WTC11 (cell line): ENCODE measurements around the gene ZNF718. TPM values are rescaled to one million over a fixed set of nuclear protein-coding genes. Genes with fewer than 3 reads are reported as not detected.
A peak's percentile ranks its signal among the peaks of the same experiment; 100 is the strongest.

ENCODE experiments used
- ATAC-seq: fragments of 200-7000 bp; cut with Tn5 transposase; 2 replicates; pipeline ENCODE4 v1.10.0; 2021; ENCODE audit warnings: mild to moderate bottlenecking, moderate library complexity
- CTCF ChIA-PET: fragments of 300-600 bp; sonication (Branson Sonifier 250); formaldehyde crosslinking; loops from one replicate; lab custom pipeline; 2021; ENCODE audit warnings: antibody characterized with exemption; lab: Charles Lee
- POLR2A ChIA-PET: fragments of 350-600 bp; sonication (Branson Sonifier 250); formaldehyde crosslinking; loops from one replicate; lab custom pipeline; 2021; ENCODE audit warnings: antibody characterized with exemption; lab: Charles Lee
- DNase-seq: peaks from one replicate; pipeline ENCODE4 v3.0.0; 2021; ENCODE audit warnings: low spot score
- H3K27ac Mint-ChIP-seq: 2 replicates; pipeline ENCODE4 v1.8.0; 2021; ENCODE audit warnings: mixed read lengths
- H3K27me3 Mint-ChIP-seq: 2 replicates; pipeline ENCODE4 v1.8.0; 2021; ENCODE audit warnings: low read depth, mild to moderate bottlenecking, moderate library complexity, mixed read lengths
- H3K36me3 Mint-ChIP-seq: 2 replicates; pipeline ENCODE4 v1.8.0; 2021; ENCODE audit warnings: mixed read lengths
- H3K4me1 Mint-ChIP-seq: 2 replicates; pipeline ENCODE4 v1.8.0; 2022; ENCODE audit warnings: mixed read lengths
- H3K4me3 Mint-ChIP-seq: 2 replicates; pipeline ENCODE4 v1.8.0; 2021; ENCODE audit warnings: mild to moderate bottlenecking, moderate library complexity, mixed read lengths
- H3K9me3 Mint-ChIP-seq: 2 replicates; pipeline ENCODE4 v1.8.0; 2021; ENCODE audit warnings: mixed read lengths
- AR ChIP-seq: fragments of 250-450 bp; sonication (Bioruptor Pico); IDR thresholded peaks from 2 replicates; pipeline ENCODE4 v1.9.0; 2021; ENCODE audit warnings: mild to moderate bottlenecking
- ARID4B ChIP-seq: sonication (generic); formaldehyde crosslinking; IDR thresholded peaks from 2 replicates; pipeline ENCODE4 v1.8.0; 2023; ENCODE audit warnings: missing genetic modification reagents, mild to moderate bottlenecking, borderline replicate concordance
- CBFB ChIP-seq: sonication (generic); formaldehyde crosslinking; IDR thresholded peaks from 2 replicates; pipeline ENCODE4 v1.8.1; 2022; ENCODE audit warnings: mild to moderate bottlenecking, low read depth, missing genetic modification reagents
- CREB1 ChIP-seq: sonication (generic); formaldehyde crosslinking; IDR thresholded peaks from 2 replicates; pipeline ENCODE4 v1.8.0; 2023; ENCODE audit warnings: mild to moderate bottlenecking, missing genetic modification reagents
- FOXP4 ChIP-seq: sonication (generic); formaldehyde crosslinking; IDR thresholded peaks from 2 replicates; pipeline ENCODE4 v1.8.0; 2022; ENCODE audit warnings: mild to moderate bottlenecking, missing genetic modification reagents
- HMGA2 ChIP-seq: fragments of 250-450 bp; sonication (Bioruptor Pico); IDR thresholded peaks from 2 replicates; pipeline ENCODE4 v1.4.0; 2021; ENCODE audit warnings: mild to moderate bottlenecking, moderate library complexity
- MXD4 ChIP-seq: fragments of 250-450 bp; sonication (Bioruptor Pico); IDR thresholded peaks from 2 replicates; pipeline ENCODE4 v1.8.0; 2021; ENCODE audit warnings: mild to moderate bottlenecking, moderate library complexity, borderline replicate concordance
- NFYB ChIP-seq: sonication (generic); formaldehyde crosslinking; conservative IDR thresholded peaks from 2 replicates; pipeline ENCODE4 v1.8.0; 2022; ENCODE audit warnings: low read depth, missing genetic modification reagents
- NR3C1 ChIP-seq: sonication (generic); formaldehyde crosslinking; conservative IDR thresholded peaks from 2 replicates; pipeline ENCODE4 v1.8.1; 2023; ENCODE audit warnings: low read depth, mild to moderate bottlenecking, missing genetic modification reagents
- PRRX2 ChIP-seq: fragments of 250-450 bp; sonication (Bioruptor Pico); IDR thresholded peaks from 2 replicates; pipeline ENCODE4 v1.8.0; 2021; ENCODE audit warnings: mild to moderate bottlenecking
- RORB ChIP-seq: fragments of 250-450 bp; sonication (Bioruptor Pico); IDR thresholded peaks from 2 replicates; pipeline ENCODE4 v1.9.0; 2021; ENCODE audit warnings: mild to moderate bottlenecking
- SOX15 ChIP-seq: fragments of 250-450 bp; sonication (Bioruptor Pico); IDR thresholded peaks from 2 replicates; pipeline ENCODE4 v1.9.0; 2021; ENCODE audit warnings: mild to moderate bottlenecking
- TCF7 ChIP-seq: sonication (generic); formaldehyde crosslinking; IDR thresholded peaks from 2 replicates; pipeline ENCODE4 v1.8.0; 2022; ENCODE audit warnings: mild to moderate bottlenecking, low read depth, missing genetic modification reagents, moderate library complexity
- USF1 ChIP-seq: sonication (generic); formaldehyde crosslinking; IDR thresholded peaks from 2 replicates; pipeline ENCODE4 v1.8.0; 2022; ENCODE audit warnings: mild to moderate bottlenecking, missing genetic modification reagents
- USF2 ChIP-seq: sonication (generic); formaldehyde crosslinking; IDR thresholded peaks from 2 replicates; pipeline ENCODE4 v1.8.1; 2023; ENCODE audit warnings: mild to moderate bottlenecking, missing genetic modification reagents, moderate library complexity
- ZNF396 ChIP-seq: fragments of 250-450 bp; sonication (Bioruptor Pico); IDR thresholded peaks from 2 replicates; pipeline ENCODE4 v1.8.0; 2021; ENCODE audit warnings: mild to moderate bottlenecking, moderate library complexity, borderline replicate concordance
- ZSCAN18 ChIP-seq: fragments of 250-450 bp; sonication (Bioruptor Pico); IDR thresholded peaks from 2 replicates; pipeline ENCODE4 v2.1.2; 2022; ENCODE audit warnings: mild to moderate bottlenecking, moderate library complexity
- total RNA-seq: library from RNA; stranded (reverse); gene quantifications from 3 replicates; pipeline ENCODE4 v1.2.3, GENCODE V29; 2021

ZNF718 gene
- total RNA-seq, 1 experiment from 2014 or later = 12.5 TPM

- 0 out of 2 replicates have a peak, but pooled peaks have one; percentile 16 for TF ChIP-seq ARID4B (CRISPR knock-in tag)
- no peak for TF ChIP-seq NR3C1 (CRISPR knock-in tag)
- no peak for TF ChIP-seq TCF7 (CRISPR knock-in tag)
- no peak for TF ChIP-seq SOX15
These were observed 16.6 kb upstream of the ZNF718 start (continued) for GRCh38 chr4:107444-108429.

- Mint-ChIP-seq H3K4me3 (no peak overlapping the region), H3K36me3 (no peaks in the 10 kb centered on the region), H3K27me3 (peaks cover 80% of the 10 kb centered on the region), H3K4me1 (peaks cover 5% of the 10 kb centered on the region; the same call in 1 of the 2 replicates), H3K9me3 (no peaks in the 10 kb centered on the region), H3K27ac (no peak overlapping the region)
- ChIA-PET CTCF (no interaction called here), POLR2A (no interaction called here)
- ATAC-seq (no peak), DNase-seq (no peak)
- TF ChIP-seq RORB (CRISPR knock-in tag) = no peak
- no peak for TF ChIP-seq AR
- TF ChIP-seq CBFB (CRISPR knock-in tag) = no peak
- TF ChIP-seq USF2 (CRISPR knock-in tag) = no peak
- TF ChIP-seq ARID4B (CRISPR knock-in tag) = no peak
- TF ChIP-seq CREB1 (CRISPR knock-in tag) = no peak
- no peak for TF ChIP-seq ZSCAN18
- TF ChIP-seq PRRX2 = no peak
- no peak for TF ChIP-seq MXD4
- TF ChIP-seq USF1 (CRISPR knock-in tag) = no peak
- TF ChIP-seq FOXP4 (CRISPR knock-in tag) = no peak
- TF ChIP-seq ZNF396 = no peak
- TF ChIP-seq HMGA2 (CRISPR knock-in tag) = no peak
- no peak for TF ChIP-seq NFYB (CRISPR knock-in tag)
These were observed 11.5 kb upstream of the ZNF718 start for GRCh38 chr4:112771-113170.
